GM18511 (cell line): ENCODE results near the gene MKNK1.
A peak's percentile ranks its signal among the peaks of the same experiment; 100 is the strongest.

Experiments
- ATAC-seq: cut with Tn5 transposase; IDR thresholded peaks from one replicate; pipeline ENCODE4 v1.9.1; 2021; ENCODE audit warnings: mild to moderate bottlenecking, moderate library complexity; ENCODE audit not compliant: unreplicated experiment

Gene MKNK1

GRCh38 chr1:46619656-46620258 lies 15.7 kb upstream of the MKNK1 start:
- ATAC-seq = no peak

- ATAC-seq = no peak
These were observed 14.8 kb upstream of the MKNK1 start for GRCh38 chr1:46618754-46619415.

- ATAC-seq = no peak
These were observed 13.8 kb upstream of the MKNK1 start for GRCh38 chr1:46617833-46618232.

- no peak for ATAC-seq
These were observed 13.2 kb upstream of the MKNK1 start for GRCh38 chr1:46617108-46617800.

- peak; percentile 70 for ATAC-seq
These were observed 12.4 kb upstream of the MKNK1 start, which contains the start of gene MOB3C for GRCh38 chr1:46616277-46617107. Gene MOB3C (minus strand): TSS chr1:46616811. CDS start chr1:46613321, 3,490 bp downstream.

GRCh38 chr1:46615735-46616134 lies 11.7 kb upstream of the MKNK1 start:
- no peak for ATAC-seq

- ATAC-seq = no peak
These were observed 11.0 kb upstream of the MKNK1 start for GRCh38 chr1:46615088-46615487.

- ATAC-seq = no peak
These were observed 10.5 kb upstream of the MKNK1 start for GRCh38 chr1:46614604-46614984.

- ATAC-seq = peak; percentile 41
These were observed 9.9 kb upstream of the MKNK1 start for GRCh38 chr1:46613661-46614603.

- no peak for ATAC-seq
These were observed 9.0 kb upstream of the MKNK1 start for GRCh38 chr1:46612937-46613660.

- ATAC-seq = no peak
These were observed 7.7 kb upstream of the MKNK1 start for GRCh38 chr1:46611691-46612221.

GRCh38 chr1:46607345-46608130 lies 3.5 kb upstream of the MKNK1 start:
- no peak for ATAC-seq

- no peak for ATAC-seq
These were observed 2.3 kb upstream of the MKNK1 start for GRCh38 chr1:46606255-46606965.

GRCh38 chr1:46605232-46605631 lies 1.2 kb upstream of the MKNK1 start:
- ATAC-seq = no peak

GRCh38 chr1:46603481-46603857 lies 599 bp downstream of the MKNK1 start:
- ATAC-seq = peak; percentile 15

- ATAC-seq = no peak
These were observed 2.6 kb downstream of the MKNK1 start for GRCh38 chr1:46601257-46602007.
